Stimulated activated CD8-positive, alpha-beta memory T cell treated with anti-CD3 and anti-CD28 coated beads, Interleukin-12 subunit alpha, Interleukin-12 subunit beta, amount 100 ng/mL, for 24 hours (primary cell): Measurements from ENCODE around the gene ZNF79.
"Not testable (repeated sequence)": the region's sequence is repeated elsewhere in the genome, so short reads cannot be mapped to it uniquely, and the experiment has no call there.

ENCODE experiments used
- DNase-seq: peaks from one replicate; pipeline ENCODE4 v3.0.0-alpha.2; 2020; ENCODE audit errors: extremely low read depth

ZNF79 gene

DNA sequence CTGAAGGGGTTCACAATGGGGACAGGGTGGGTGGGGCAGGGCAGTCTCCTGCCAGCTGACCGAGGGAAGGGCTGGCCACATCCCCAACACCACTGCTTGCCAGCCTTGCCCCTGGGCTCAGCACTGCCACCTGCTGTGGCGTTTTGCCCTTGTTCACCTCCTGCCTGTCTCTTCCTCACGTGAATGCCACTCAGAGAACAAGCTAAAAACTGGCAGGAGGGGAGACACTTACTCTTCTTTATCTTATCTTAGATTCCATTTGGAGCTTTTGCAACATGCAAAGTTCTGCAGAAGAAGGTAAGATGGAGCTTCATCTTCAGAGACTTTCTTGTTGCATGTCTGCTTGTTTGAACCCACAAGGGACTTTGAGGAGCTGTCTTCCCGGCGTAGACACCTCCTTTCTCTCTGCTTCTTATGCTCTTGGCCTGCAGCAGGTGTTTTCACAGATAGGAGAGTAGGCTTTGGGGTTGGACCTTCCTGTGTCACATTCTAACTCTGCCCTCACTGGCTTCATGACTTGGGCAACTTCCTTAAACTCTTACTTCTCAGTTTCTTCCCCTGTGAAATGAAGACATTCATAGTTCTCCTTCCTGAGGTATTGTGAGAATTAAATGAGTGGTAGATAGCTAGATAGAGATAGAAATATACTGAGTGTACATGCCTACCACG, 31.3 kb downstream of the ZNF79 start:
- DNase-seq: no peak

- no peak for DNase-seq
Observed at GRCh38 chr9:127457191-127457878, 33.2 kb downstream of the ZNF79 start.

DNA sequence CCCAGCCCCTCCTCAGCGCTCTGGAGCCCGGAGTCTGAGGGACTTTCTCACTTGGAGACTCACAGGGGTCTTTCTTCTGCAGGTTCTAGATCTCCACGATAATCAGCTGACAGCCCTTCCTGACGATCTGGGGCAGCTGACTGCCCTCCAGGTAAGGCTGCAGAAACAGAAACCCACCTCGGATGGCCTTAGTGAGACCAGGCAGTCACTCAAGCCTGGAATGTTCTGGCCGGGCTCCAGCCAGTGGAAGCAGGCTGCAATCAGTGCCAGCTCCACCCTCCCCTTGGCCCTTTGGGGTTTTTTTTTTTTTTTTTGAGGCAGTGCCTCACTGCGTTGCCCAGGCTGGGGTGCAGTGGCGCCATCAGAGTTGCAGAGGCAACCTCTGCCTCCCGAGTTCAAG, 34.7 kb downstream of the ZNF79 start:
- no peak for DNase-seq

DNA sequence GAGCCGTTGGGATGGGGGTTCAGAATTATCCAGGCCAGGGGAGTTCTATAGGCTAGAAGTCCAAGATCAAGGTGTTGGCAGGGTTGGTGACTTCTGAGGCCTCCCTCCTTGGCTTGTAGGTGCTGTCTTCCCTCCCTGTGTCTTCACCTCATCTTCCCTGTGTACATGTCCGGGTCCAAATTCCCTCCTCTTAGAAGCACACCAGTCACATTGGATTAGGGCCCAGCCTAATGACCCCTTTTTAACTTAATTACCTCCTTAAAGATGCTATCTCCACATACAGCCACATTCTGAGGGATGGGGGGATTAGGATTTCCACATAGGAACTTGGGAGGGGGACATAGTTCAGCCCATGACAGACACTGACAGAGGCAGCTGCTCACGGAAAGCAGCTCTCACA, 39.2 kb downstream of the ZNF79 start:
- DNase-seq: no peak

DNA sequence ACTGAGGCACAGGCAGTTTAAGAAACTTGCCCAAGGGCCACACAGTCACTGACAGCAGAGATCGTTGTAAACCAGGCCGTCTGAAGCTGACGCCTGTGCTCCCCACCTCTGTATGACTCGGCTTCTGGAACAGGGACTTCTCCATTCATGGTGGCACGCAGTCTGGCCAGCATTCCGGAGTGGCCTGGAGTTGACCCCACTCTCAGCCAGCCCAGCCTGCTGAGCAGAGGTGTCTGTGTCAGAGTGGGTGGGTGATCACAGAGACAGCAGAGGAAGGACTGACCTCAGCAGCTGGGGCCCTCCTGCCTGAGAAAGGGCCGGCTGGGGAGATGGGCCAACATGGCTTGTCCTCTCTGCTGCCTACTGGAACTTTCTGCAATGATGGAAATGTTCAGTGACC, 39.7 kb downstream of the ZNF79 start:
- no peak for DNase-seq

DNA sequence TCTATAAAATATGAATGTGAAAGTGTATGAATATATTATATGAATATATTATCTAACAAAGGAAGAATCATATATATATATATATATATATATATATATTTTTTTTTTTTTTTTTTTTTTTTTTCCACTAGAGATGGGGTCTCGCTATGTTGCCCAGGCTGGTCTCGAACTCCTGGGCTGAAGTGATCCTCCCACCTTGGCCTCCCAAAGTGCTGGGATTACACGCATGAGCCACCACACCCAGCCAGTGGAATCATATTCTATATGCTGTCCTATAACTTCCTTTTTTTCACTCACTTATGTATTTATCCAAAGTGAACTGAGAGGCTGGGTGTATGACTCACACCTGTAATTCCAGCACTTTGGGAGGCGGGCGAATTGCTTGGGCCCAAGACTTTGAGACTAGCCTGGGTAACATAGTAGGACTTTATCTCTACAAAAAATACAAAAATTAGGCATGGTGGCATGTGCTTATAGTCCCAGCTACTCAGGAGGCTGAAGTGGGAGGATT, 42.3 kb downstream of the ZNF79 start:
- DNase-seq: not testable (repeated sequence)

- no peak for DNase-seq
Observed at GRCh38 chr9:127467621-127468020, 43.4 kb downstream of the ZNF79 start.

DNA sequence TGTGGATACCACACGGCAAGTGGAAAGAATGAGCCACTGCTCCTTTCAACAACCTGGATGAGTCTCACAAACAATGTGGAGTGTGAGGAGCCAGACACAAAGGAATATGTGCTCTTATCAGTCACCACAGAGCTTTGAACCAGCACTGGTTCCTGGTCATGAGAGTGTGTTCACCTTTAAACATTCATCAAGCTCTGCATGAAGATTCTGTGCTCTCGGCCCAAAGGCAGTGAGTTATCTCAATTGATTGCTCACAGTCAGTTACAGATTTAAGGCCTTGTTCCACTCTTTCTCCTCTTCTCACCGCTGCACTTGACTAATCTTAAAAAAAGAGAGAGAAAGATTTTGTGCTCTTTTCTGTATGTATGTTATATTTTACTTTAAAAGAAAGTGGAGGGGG, 46.5 kb downstream of the ZNF79 start:
- DNase-seq: no peak

DNA sequence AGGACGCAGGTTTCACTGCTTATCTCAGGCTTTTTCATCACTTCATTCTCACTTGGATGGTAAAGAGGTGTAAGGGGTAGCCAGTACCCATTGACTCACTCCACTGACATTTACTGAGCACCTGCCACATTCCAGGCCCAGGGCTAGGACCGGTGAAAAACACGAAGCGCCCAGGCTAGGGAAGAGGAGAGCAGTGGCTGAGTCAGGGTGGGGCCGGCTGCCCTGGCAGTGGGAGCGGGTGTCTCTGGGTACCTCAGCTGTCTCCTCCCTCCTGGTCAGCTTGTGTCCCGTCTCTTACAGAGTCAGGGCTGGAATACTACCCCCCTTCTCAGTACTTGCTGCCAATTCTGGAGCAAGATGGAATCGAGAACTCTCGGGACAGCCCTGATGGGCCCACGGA, 49.3 kb downstream of the ZNF79 start:
- no peak for DNase-seq

GRCh38 chr9:127473932-127474331, 49.8 kb downstream of the ZNF79 start:
- DNase-seq: no peak

DNA sequence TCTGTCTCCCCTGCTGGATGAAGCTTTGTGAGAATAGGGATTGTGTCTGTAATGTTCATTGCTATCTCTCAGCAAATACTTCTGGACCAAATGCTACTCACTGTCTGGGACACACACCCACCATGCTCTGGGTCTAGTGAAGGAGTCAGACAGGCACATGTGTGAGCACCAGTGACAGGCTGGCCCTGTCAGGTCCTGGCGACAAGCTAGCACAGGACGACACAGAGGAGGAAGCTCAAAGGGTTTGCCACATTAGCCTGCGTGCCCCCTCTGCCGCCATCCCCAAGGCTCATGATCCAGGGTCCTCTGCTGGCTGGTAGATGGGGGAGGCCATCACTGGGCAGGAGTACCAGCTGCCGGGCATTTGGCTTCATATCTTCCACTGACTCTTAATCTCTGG, 50.4 kb downstream of the ZNF79 start:
- DNase-seq: no peak

DNA sequence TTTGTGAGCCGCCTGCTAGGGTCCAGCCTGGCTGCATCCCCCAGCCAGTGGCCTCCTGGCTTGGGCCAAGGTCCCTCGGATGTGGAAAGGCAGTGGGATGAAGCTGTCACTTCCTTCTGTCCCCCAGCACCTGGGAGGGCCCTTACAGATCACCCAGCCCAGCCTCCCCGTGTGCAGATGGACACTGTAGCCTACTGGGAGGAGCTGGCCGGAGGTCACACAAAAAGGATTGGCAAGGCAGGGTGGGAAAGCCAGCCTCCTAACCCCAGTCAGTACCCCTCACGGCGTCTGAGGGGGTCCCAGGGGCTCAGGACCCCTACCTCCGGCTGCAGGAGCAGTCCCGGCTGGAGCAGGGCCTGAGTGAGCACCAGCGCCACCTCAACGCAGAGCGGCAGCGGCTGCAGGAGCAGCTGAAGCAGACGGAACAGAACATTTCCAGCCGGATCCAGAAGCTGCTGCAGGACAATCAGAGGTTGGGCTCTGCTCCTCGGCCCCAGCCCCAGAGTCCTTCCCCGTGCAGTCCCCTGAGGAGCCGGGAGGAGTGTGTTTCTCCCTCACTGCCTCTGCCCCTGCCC, 55.4 kb downstream of the ZNF79 start:
- DNase-seq: no peak

DNA sequence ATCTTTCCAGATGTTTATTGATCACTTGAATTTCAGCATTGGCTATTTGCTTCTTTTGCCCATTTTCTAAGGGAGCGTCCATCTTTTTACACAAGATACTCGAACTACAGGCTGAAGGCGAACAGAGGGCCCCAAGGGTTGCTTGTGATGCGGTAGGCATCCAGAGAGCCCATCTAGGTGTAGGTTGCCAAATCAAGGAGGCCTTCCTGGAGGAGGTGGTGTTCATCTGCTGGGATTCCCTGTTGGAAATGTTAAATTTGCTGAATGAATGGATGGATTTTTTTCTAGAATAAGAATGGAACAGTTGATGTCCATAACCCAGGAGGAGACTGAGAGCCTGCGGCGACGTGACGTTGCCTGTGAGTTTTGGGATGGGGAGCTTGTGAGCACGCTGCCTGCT, 58.5 kb downstream of the ZNF79 start:
- no peak for DNase-seq

- DNase-seq: no peak
Observed at GRCh38 chr9:127485995-127486394, 61.8 kb downstream of the ZNF79 start.

DNA sequence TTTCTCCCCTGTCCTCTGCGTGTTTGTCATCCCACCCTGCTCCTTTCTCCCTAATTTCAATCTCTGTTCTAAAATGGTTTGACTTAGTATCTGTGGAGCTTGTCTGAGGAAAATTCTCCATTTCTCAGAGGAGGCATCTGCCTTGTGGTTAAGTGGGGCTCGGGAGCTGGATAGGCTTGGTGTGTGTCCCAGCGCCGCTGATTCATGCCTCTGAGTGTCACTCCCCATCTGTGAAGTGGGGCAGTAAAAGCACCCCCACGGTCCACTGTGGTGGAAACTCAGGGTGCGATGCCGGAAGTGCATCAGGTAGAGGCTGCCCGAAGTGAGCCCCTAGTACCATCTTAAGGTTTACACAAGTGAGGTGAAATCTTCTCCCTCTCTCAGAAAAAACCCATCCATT, 64.8 kb downstream of the ZNF79 start:
- DNase-seq: no peak

DNA sequence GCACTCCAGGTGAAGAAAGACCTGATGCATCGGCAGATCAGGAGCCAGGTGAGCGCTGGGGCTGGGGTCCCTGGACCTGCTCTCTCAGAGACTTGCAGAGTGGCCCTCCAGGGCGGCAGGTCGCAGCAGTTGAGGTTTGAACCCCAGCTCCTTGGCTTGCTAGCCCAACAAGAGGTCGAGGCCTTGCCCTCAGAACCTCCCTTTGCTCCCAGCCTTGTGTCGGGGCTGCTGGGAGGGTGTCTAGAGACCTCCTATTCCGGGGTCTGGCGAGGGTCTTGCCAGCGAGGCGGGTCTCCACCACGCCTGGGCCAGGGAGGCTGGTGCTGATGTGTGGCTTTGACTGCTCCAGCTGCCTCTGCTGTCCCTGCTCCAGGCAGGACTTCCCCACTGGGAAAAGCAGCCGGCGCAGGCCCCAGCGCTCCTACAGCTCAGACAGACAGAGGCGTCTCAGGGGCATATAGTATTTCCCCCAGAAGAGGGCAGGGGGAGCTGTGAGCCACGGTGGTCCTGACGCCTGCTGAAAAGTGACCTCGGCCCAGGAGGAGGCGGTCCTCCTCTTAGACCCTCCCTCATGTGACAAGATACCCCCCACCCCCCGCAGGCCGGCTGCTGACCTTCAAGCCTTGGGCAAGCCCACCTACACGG, 65.4 kb downstream of the ZNF79 start:
- DNase-seq: no peak

DNA sequence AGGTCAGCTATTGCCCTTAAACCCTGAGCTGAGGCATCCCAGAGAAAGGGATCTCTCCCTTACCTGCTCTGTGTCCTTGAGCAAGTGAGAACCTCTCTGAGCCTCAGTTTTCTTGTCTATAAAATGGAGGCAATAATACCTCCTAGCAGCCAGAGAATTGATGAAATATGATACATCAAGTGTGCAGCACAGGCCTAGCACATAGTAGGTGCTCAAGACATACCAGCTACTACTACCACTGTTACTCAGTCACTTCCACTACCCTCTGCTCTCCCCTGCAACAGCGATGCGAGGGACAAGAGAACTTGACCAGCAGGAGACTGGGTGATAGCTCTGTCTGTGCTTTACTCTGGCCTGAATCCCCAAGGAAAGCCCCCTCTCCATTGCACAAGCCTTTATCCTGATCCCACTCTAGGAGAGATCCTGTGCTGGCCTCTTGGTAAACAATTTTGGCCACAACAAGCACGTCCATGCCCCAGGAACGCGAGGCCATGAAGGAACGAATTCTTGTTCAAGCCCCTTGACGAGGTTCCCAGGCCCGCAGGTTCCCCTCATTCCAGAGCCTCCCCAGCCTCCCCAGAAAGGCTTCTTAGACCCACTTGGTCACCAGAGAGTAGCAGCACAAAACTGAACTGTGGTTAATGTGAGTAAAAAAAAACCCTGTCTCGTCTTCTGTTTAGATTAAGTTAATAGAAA, 66.5 kb downstream of the ZNF79 start:
- no peak for DNase-seq

GRCh38 chr9:127491516-127491915, 67.3 kb downstream of the ZNF79 start:
- no peak for DNase-seq

DNA sequence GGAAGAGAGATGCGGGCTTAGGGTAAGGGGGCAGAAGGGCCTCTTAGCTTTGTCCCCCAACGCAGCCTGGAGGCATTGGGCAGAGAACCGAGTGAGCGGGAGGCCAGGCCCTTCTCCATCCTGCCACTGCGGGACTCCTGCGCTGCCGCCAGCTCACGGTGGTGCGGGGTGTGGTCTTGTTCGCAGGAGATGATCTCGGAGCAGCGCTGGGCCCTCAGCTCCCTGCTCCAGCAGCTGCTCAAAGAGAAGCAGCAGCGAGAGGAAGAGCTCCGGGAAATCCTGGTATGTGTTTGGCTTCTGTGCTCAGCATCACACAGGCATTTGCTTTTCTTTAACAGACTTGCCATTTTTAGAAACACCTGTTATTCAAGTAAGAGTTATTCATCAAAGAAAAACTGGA, 68.4 kb downstream of the ZNF79 start:
- no peak for DNase-seq

DNA sequence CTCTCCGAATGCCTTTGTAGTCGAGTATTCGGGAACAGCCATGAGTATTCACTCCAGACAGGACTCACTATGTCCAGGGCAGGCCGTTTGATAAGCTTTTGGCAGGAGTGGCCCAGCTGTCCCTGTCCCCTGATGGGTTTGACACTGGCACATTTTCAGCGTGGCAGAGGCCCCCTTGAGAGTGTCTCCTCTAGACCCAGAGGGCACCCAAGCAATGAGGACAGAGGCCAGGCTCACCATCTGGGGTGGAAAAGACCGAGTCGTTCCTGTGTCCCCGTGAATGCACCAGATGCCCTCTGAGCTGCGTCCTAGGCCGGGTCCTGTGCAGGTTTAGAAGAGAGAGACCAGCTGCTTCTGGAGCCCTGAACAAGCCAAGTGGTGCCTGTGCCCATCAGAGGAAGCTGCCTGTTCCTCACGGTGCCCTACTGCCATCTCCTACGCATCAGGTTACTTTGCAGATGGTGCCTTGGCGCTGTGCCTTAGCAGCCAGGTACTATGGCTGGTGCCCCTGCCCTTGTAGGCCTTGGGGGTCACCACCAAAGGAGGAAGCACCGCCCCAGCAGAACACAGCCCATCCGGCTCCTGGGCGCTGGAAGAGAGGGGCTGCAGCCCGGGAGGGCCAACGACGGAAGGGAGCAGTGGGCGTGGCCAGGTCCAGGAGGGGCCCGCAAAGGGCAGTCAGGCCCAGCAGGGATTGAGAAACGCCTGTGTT, 69.6 kb downstream of the ZNF79 start:
- no peak for DNase-seq

GRCh38 chr9:127494304-127494702, 70.1 kb downstream of the ZNF79 start:
- no peak for DNase-seq
